Panc1 (cell line): ENCODE measurements around the gene CIDEA. TPM values are rescaled to one million over a fixed set of nuclear protein-coding genes. Genes with fewer than 3 reads are reported as not detected.

ENCODE experiments used
- ATAC-seq: fragments of 200-7000 bp; cut with Tn5 transposase; 2 replicates; pipeline ENCODE4 v1.9.1; 2020; ENCODE audit warnings: mild to moderate bottlenecking, moderate library complexity
- BruUV-seq: library from RNA; stranded (reverse); fragments of 400-500 nt; replicated peaks from 2 replicates; lab custom pipeline; 2021; lab: Mats Ljungman, UMichigan
- CTCF ChIA-PET: fragments of 300-600 bp; sonication (Branson Sonifier 250); formaldehyde crosslinking; loops from one replicate; lab custom pipeline; 2022; ENCODE audit warnings: antibody characterized with exemption; lab: Charles Lee
- POLR2A ChIA-PET: fragments of 300-600 bp; sonication (Branson Sonifier 250); formaldehyde crosslinking; loops from one replicate; lab custom pipeline; 2022; ENCODE audit warnings: antibody characterized with exemption; lab: Charles Lee
- DNase-seq: peaks from one replicate; pipeline ENCODE4 v3.0.0-alpha.2; 2010; ENCODE audit warnings: low read depth, low spot score
- H3K27ac ChIP-seq: 2 replicates; pipeline ENCODE4 v1.5.1; 2011; ENCODE audit warnings: mild to moderate bottlenecking, low read length, inconsistent platforms
- H3K27me3 ChIP-seq: fragments of 200-500 bp; sonication (Bioruptor generic); 2 replicates; pipeline ENCODE4 v1.6.0; 2014; ENCODE audit warnings: low read length, inconsistent platforms; ENCODE audit not compliant: control insufficient read depth, insufficient read depth
- H3K36me3 ChIP-seq: fragments of 200-500 bp; sonication (Bioruptor generic); 2 replicates; pipeline ENCODE4 v1.5.1; 2014; ENCODE audit warnings: inconsistent platforms, mild to moderate bottlenecking, low read length, moderate library complexity; ENCODE audit not compliant: control insufficient read depth, insufficient read depth
- H3K4me1 ChIP-seq: 2 replicates; pipeline ENCODE4 v1.5.1; 2011; ENCODE audit warnings: inconsistent platforms, mild to moderate bottlenecking, low read length, moderate library complexity; ENCODE audit not compliant: control insufficient read depth, insufficient read depth
- H3K4me3 ChIP-seq, 2 experiments: 2 replicates each; pipeline ENCODE4 v1.5.1; 2011 to 2012; ENCODE audit warnings: low read depth in 2 of 2, low read length in 2 of 2, mild to moderate bottlenecking in 2 of 2, inconsistent platforms in 1 of 2, moderate library complexity in 1 of 2
- H3K9me3 ChIP-seq: fragments of 200-500 bp; sonication (Bioruptor generic); 2 replicates; pipeline ENCODE4 v1.5.1; 2014; ENCODE audit warnings: low read depth, mild to moderate bottlenecking, inconsistent platforms, low read length, moderate library complexity; ENCODE audit not compliant: control insufficient read depth, insufficient read depth
- CTCF ChIP-seq: fragments of 450-650 bp; IDR thresholded peaks from 2 replicates; pipeline ENCODE4 v1.5.1; 2017; ENCODE audit warnings: mild to moderate bottlenecking
- POLR2AphosphoS5 ChIP-seq: IDR thresholded peaks from 2 replicates; pipeline ENCODE4 v1.6.1; 2012; ENCODE audit warnings: mild to moderate bottlenecking, low read depth, low read length, moderate library complexity
- REST ChIP-seq, 2 experiments: IDR thresholded peaks; 2 replicates each; pipeline ENCODE4 v1.6.1; 2011 to 2012; ENCODE audit warnings: low read depth in 2 of 2, control low read depth in 1 of 2, low read length in 1 of 2, mild to moderate bottlenecking in 1 of 2, moderate library complexity in 1 of 2; ENCODE audit not compliant: insufficient read depth in 1 of 2
- SIN3A ChIP-seq: IDR thresholded peaks from 2 replicates; pipeline ENCODE4 v1.6.1; 2012; ENCODE audit warnings: low read depth, mild to moderate bottlenecking, low read length, moderate library complexity, borderline replicate concordance; ENCODE audit not compliant: insufficient read depth
- TCF7L2 ChIP-seq: IDR thresholded peaks from 2 replicates; pipeline ENCODE4 v1.6.1; 2011; ENCODE audit warnings: mild to moderate bottlenecking, low read depth, low read length, inconsistent platforms
- in situ Hi-C: cut with HindIII; loops from 2 replicates; pipeline ENCODE4 v1.10.0; 2016; ENCODE audit warnings: low sequenced_read_pairs, low pct_unique_long_range_greater_than_20kb
- intact Hi-C: fragments of 100-400 bp; cut with micrococcal nuclease; formaldehyde crosslinking; loops from one replicate; pipeline ENCODE4 v1.10.0; 2022; ENCODE audit not compliant: unreplicated experiment
- total RNA-seq: library from RNA; stranded (reverse); gene quantifications from one replicate; pipeline ENCODE4 v1.2.1, GENCODE V29; 2021; ENCODE audit not compliant: unreplicated experiment

CIDEA gene
- total RNA-seq, 1 experiment from 2014 or later: not detected

- in situ Hi-C loops: no loop called here
- intact Hi-C loops: no loop called here
- no TSS peak for BruUV-seq
- Histone ChIP-seq H3K27me3 (no peaks in the 10 kb centered on the region), H3K36me3 (no peaks in the 10 kb centered on the region), H3K27ac (no peak overlapping the region), H3K4me1 (peaks cover 8% of the 10 kb centered on the region), H3K9me3 (no peaks in the 10 kb centered on the region), H3K4me3 (no peak overlapping the region)
- CTCF ChIA-PET: interaction anchor here (1.0 kb wide), 1 partner anchor 28 kb away, joined by 3 read pairs; no protein-coding TSS in a partner anchor
- POLR2A ChIA-PET: no interaction called here
- no peak for TF ChIP-seq CTCF
- TF ChIP-seq SIN3A: no peak
- no peak for TF ChIP-seq POLR2AphosphoS5
- ATAC-seq: no peak
- no peak for DNase-seq
Measured at GRCh38 chr18:12299862-12300261, 45.7 kb downstream of the CIDEA start.

DNA sequence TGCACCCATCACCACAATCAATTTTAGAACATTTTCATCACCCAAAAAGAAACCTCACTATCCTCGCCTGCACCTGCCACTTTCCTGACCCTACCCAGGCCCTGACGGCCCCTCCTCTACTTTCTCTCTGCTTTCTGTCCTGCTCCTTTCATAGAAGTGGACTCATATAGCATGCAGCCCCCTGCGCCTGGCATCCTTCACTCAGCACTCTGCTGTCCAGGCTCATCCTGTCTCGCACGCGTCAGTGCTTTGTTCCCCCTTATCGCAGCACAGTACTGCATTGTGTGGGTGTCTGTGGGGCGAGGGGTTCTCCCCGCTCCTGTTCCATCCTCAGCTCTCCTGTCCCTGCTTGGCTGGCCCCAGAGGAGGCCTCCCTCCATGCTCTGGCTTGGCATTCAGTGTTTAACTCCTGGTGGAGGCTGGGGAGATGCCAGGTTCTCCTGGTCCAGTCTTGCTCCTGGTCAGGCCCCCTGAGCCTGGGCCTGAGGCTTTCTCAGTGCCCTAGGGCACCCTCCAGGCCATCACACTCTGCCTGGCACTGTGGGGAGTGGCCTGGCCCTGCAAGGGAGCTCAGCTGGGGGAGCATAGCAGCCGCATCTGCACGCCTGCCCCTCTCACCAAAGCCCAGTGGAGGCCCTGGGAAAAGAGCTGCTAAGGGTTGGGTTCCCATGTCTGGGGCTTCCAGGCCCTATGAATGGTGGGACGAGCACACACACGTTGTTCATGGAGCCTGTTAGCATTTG lies 47.3 kb downstream of the CIDEA start:
- H3K27me3 ChIP-seq: no peaks in the 10 kb centered on the region
- no TSS peak for BruUV-seq
- H3K4me3 ChIP-seq: no peak overlapping the region
- no peak for TF ChIP-seq TCF7L2
- no peak for TF ChIP-seq POLR2AphosphoS5
- TF ChIP-seq REST (IDR thresholded peaks at IDR 0.05; ENCODE audit: insufficient read depth in 1 of 2, low read depth in 2 of 2, low read length in 1 of 2): no peak
- no peak for TF ChIP-seq SIN3A
- no peak for TF ChIP-seq CTCF
- intact Hi-C loops: no loop called here
- ChIA-PET CTCF (no interaction called here), POLR2A (no interaction called here)
- H3K4me1 ChIP-seq: peaks cover 12% of the 10 kb centered on the region
- no peak for ATAC-seq
- no peaks in the 10 kb centered on the region for H3K9me3 ChIP-seq
- no peaks in the 10 kb centered on the region for H3K36me3 ChIP-seq
- in situ Hi-C loops: no loop called here
- no peak for DNase-seq
- H3K27ac ChIP-seq: no peak overlapping the region
